GM19035 (cell line): ENCODE data around the gene QSOX2.

Experiments
- ATAC-seq: cut with Tn5 transposase; IDR thresholded peaks from one replicate; pipeline ENCODE4 v1.9.1; 2021; ENCODE audit not compliant: unreplicated experiment

The QSOX2 gene

DNA sequence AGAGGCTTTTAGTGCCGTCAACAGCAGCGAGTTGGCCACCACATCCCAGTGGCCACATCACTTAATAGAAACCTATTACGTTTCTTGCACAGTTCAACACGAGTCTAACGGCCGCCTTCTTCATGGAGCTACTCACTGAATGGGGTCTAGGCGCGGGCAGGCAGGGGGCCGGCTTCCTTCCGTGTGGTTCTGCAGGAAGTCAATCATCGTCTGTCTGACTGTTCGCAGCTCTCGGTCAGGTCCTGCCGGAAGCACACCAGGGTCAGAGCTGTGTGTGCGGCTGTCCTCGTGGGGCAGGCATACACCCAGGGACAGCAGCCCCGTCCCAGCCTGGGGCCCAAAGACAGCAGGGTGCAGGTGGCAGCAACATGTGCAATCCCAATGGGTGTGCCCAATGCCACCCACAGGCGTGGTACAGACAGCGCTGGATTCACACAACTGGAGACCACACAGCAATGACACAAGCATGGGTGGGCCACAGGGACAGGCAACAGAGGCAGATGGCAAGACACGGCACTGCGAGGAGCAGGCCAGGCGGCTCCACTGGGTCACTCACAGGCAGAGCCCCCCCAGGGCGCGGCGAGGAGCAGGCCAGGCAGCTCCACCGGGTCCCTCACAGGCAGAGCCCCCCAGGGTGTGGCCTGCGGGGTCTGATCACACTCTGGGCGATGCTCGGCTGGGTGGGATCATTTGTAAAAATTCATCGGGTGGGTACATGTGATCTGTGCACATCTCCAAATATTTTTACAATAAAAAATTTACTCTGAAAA lies 21.6 kb downstream of the QSOX2 start:
- no peak for ATAC-seq

GRCh38 chr9:136222906-136223285 lies 22.7 kb downstream of the QSOX2 start:
- no peak for ATAC-seq

GRCh38 chr9:136222166-136222905 lies 23.3 kb downstream of the QSOX2 start:
- ATAC-seq: no peak

- no peak for ATAC-seq
Measured at GRCh38 chr9:136220017-136220729, 25.4 kb downstream of the QSOX2 start.

DNA sequence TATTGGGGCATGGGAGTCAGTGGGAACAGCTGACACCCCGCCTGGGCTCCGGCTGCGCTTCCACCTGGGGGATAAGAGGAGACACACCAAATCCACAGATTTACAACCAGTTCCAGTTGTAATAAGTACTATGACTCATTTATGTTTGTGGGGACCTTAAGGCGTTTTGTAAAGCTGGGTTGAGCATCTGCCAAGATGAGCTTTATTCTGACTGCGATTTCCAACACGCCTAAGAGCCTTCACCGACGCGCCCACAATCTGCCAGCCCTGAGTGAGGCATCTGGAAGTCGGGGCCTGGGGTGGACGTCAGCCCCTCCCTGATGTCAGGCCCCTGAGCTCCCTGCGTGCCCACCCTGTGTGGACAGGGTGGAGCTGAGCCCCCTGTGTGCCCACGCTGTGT lies 26.3 kb downstream of the QSOX2 start:
- ATAC-seq: no peak

- ATAC-seq: no peak
Measured at GRCh38 chr9:136218673-136219072, 26.9 kb downstream of the QSOX2 start.

DNA sequence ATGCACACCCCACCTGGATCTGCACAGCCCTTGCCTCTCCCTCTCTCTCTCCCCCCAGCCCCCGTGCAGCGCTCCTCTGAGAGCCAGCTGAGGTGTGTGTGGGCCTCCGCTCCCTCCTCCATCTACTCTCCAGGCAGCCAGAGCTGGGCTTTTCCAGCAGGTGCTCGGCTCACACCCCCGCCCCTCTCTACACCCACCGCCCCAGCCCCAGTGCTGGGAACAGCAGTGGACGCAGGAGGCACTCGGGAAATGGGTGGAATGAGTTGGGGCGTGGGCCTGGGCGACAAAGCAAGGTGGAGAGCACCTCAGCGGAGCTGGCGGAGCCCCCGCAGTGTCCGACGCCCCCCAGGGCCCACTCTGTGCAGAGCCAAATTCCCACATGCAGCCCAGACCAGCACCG lies 27.3 kb downstream of the QSOX2 start:
- no peak for ATAC-seq

- ATAC-seq: no peak
Measured at GRCh38 chr9:136216541-136217244, 28.9 kb downstream of the QSOX2 start.

DNA sequence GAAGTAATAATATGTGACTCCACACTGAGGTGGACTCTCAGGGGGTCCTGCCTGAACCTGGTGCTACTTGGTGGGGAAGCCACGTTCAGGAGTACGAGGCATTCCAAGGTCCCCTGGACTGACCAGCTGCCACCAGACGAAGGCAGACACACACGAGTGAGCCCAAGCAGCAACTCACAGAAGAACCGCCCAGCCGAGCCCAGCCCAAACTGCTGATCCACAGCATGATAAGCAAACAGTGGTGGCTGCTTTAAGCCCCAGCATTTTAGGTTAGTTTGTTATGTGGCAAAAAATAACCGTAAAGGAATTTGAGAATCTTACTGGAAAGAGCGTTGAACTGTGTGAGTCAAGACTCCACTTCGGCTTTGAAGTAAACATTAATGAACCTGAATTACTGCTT lies 31.9 kb downstream of the QSOX2 start:
- no peak for ATAC-seq

DNA sequence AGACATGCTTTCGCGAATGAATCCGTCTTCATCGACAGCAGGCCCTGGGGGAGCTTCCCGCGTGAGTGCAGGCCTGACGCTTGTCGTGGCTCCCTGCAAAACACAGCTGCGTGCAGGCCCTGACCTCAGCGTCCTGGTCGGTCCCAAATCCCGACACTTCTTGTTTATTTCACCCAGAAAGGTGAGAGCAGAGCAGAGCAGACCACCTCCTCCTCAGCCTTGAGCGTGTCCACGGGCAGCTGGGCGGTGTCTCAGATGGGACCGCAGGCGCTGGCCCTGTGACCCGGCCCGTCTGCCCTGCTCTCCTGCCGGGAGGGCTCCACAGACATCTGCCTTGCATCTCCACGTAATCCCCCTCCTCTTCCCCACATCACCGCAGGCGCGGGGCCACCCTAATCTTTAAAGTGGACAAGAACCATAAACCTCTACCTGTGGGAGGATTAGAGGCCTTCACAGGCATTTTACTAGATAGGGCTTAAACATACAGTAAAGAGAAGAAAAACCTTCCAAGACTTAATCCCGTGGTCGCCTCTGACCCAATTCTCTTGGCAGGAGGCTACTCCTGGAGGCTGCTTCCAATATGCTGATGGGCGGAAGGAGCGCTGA lies 33.2 kb downstream of the QSOX2 start:
- ATAC-seq: no peak

DNA sequence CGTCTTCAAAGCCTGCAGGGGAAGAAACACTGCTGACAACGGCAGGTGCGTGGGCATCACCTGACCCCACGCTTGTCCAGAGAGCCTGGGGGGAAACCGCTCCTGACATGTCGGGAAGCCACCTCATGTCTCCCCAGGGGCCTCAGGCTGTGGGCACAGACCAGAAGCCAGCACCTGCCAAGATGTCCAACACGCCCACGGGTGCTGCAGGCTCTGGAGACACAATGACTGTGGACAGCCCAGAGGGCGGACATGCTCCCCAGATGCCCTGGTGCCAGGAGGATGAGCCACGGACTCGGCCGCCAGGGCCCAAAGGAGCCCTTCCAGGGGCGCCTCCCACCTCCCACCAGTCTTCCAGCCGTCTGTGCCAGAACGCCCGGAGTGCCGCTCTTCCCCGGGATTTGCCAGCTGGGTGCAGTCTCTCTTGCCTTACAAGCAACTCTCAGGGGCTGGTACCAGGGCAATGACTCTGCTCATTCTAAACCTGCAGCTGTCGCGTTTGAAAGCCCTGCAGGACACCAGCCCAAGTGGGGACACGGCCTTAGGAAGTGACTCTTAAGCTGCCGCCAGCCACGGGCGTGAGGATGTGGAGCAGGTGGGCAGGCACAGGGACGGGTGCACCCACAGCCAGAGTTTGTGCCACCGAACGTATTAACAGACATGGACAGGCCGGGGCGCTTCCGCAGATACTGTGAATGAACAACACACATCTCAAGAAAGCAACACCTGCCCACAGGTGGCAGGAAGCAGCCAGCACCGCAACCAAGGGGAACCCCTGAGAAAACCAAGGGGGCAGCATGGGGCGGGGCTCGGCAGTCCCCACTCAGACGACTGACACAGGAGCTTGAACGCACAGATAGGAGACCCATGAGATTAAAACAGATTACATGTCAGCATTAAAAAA lies 33.9 kb downstream of the QSOX2 start:
- ATAC-seq: no peak

- no peak for ATAC-seq
Measured at GRCh38 chr9:136211006-136211405, 34.6 kb downstream of the QSOX2 start.

DNA sequence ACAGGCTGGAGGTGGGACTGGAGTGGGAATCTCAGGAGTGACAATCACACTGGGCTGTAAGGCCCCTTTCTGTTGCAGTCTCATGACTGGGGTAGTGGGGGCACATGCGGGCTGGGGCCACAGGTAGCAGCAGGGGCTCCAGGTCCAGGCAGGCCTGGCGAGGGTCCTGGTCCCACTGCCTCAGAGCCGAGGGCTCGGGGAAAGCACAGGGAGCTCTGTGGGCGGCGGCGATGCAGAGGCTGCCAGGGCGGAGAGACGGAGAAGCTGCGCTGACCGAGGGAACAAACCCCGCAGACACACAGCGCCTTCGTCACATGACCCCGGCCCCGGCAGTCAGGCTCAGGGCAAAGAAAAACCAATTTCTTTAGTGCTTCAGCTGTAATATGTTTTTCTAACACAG lies 35.3 kb downstream of the QSOX2 start:
- no peak for ATAC-seq

DNA sequence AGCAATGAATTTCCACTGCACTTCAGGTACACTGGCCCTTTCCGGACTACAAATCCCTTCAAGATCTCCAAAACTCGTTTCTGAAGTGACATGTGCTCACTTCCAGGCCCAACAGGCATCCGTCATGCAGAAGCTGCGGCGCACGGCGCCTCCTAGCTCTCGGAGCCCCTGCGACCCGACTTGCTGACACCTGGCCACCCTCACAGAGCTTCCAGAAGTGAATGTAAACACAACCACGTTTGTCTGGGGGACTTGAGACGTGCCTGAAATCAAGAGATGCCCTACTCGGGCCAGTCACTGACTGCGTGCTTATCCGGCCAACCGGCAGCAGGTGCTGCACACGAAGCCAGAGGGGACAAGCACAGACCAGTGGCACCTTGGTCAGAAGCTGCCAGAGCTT lies 35.8 kb downstream of the QSOX2 start:
- no peak for ATAC-seq

- ATAC-seq: no peak
Measured at GRCh38 chr9:136209232-136209631, 36.4 kb downstream of the QSOX2 start.

DNA sequence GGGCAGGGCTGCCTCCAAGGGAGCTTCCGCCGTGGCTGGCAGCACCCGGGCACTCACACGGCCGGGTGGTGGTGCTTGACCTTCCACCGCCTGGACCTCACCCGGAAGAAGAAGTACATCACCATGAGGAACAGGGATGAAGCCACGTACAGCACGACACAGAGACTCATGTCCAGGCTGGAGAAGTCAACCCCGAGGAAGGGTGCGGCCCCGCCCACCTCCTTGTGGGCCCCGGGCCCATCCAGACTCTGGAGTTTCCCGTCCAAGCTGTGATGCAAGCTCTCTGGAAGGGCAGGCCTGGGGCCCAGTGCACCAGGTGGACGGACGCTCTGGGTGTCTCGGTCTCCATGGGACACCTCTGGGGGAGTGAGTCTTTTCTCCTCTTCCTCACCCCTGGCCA lies 36.9 kb downstream of the QSOX2 start:
- no peak for ATAC-seq

GRCh38 chr9:136207616-136208015 lies 38.0 kb downstream of the QSOX2 start:
- ATAC-seq: no peak

GRCh38 chr9:136206602-136207275 lies 38.9 kb downstream of the QSOX2 start:
- no peak for ATAC-seq

GRCh38 chr9:136205707-136205992 lies 40.0 kb downstream of the QSOX2 start:
- ATAC-seq: no peak
